BLaER1 (cell line): ENCODE measurements around the gene RYK.
A peak's percentile ranks its signal among the peaks of the same experiment; 100 is the strongest.

Experiments used
- H3K27ac ChIP-seq: shearing (Covaris generic); formaldehyde crosslinking; 2 replicates; pipeline ENCODE4 v1.8.1; 2022
- H3K27me3 ChIP-seq: shearing (Covaris generic); formaldehyde crosslinking; 2 replicates; pipeline ENCODE4 v1.8.1; 2022
- H3K36me3 ChIP-seq: shearing (Covaris generic); formaldehyde crosslinking; 2 replicates; pipeline ENCODE4 v1.8.1; 2022
- H3K4me1 ChIP-seq: shearing (Covaris generic); formaldehyde crosslinking; 2 replicates; pipeline ENCODE4 v1.8.1; 2022
- H3K4me2 ChIP-seq: shearing (Covaris generic); formaldehyde crosslinking; 2 replicates; pipeline ENCODE4 v1.8.1; 2022
- H3K4me3 ChIP-seq: shearing (Covaris generic); formaldehyde crosslinking; 2 replicates; pipeline ENCODE4 v1.8.1; 2022
- H3K9ac ChIP-seq: shearing (Covaris generic); formaldehyde crosslinking; 2 replicates; pipeline ENCODE4 v1.8.1; 2022
- H3K9me3 ChIP-seq: shearing (Covaris generic); formaldehyde crosslinking; 2 replicates; pipeline ENCODE4 v1.8.1; 2022
- H4K20me1 ChIP-seq: shearing (Covaris generic); formaldehyde crosslinking; 2 replicates; pipeline ENCODE4 v1.8.1; 2022
- Cebpa-rat ChIP-seq: shearing (Covaris generic); IDR thresholded peaks from 2 replicates; pipeline ENCODE4 v1.8.1; 2022

Gene RYK

DNA sequence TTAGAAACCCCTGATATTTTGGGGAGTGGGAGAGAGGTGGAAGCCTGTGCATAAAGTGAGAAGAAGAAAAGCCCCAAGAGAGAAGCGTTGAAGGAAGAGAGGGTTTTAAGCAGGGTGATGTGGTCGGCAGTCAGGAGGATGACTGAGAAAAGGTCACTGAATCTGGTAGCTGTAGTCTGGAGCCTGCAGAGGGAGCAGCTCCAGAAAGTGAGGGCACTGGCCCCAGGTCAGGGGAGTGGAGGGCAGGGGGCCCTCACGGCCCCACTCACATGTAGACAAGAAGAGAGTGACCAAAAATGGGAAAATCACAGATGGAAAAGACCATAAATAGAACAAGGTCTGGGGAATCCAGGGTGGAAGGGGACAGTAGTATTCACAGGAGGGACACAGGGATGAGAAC is 105.5 kb downstream of the RYK start:
- no peak overlapping the region for H3K4me2 ChIP-seq
- H3K36me3 ChIP-seq, result no peaks in the 10 kb centered on the region
- H3K27ac ChIP-seq, result no peak overlapping the region
- no peaks in the 10 kb centered on the region for H4K20me1 ChIP-seq
- peaks cover 23% of the 10 kb centered on the region for H3K4me1 ChIP-seq
- no peak for TF ChIP-seq Cebpa-rat
- H3K9ac ChIP-seq, result no peak overlapping the region
- H3K9me3 ChIP-seq, result peaks cover 17% of the 10 kb centered on the region
- no peaks in the 10 kb centered on the region for H3K27me3 ChIP-seq
- no peak overlapping the region for H3K4me3 ChIP-seq

DNA sequence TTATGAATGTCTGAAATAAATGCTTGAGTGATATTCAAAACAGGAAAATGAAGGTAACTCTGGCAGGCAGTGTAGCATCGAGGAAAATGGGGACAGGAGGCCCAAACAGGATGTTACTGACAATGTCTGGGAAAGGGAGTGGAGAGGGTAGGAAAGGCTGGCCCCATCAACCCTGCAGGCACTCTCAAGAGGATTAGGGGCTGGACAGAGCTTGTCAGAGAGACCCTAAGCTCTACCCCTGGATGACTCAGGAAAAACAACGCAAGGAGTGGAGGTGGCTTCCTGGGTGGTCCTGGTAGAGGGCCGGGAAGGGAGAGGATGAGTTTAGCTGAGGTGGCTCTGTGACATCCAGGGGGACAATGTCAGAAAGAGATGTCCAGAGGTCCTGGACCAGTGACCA is 106.0 kb downstream of the RYK start:
- TF ChIP-seq Cebpa-rat, result no peak
- H3K4me2 ChIP-seq, result 0 out of 2 replicates have a peak overlapping the region, but pooled peaks have one; percentile 10
- no peak overlapping the region for H3K4me3 ChIP-seq

DNA sequence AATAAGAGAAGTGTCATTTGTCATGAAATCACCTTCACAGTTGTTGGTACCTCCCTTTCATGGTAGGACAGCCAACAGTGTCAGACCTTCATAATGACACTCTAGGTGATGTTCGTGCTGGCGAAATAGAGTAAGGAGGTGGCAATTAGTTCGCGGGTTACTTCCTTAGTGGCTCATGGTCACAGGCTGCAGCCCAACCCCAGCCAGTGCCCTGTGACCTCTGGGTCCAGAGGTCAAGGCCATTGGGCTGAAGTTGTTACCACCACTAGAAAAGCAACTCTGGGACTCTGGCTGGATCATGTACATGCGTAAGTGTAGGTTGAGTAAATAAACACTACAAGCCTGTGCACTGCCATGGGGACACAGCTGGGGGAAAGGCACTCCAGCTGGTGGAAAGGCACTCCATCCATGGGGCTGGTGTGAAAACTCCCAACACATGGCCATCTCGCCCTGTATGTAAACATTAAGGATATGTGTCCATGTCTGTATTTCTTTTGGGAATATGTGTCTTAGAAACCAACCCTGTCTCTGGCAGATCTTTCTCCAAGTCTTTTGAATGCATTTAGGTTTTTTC is 106.7 kb downstream of the RYK start:
- H3K4me3 ChIP-seq, result no peak overlapping the region
- H3K36me3 ChIP-seq, result no peaks in the 10 kb centered on the region
- peak overlapping the region; percentile 36 for H3K4me2 ChIP-seq
- no peaks in the 10 kb centered on the region for H4K20me1 ChIP-seq
- peaks cover 27% of the 10 kb centered on the region for H3K9me3 ChIP-seq
- no peak for TF ChIP-seq Cebpa-rat
- no peaks in the 10 kb centered on the region for H3K27me3 ChIP-seq
- H3K4me1 ChIP-seq, result peaks cover 23% of the 10 kb centered on the region
- H3K27ac ChIP-seq, result no peak overlapping the region
- H3K9ac ChIP-seq, result no peak overlapping the region

More for the DNA sequence above, 106.0 kb downstream of the RYK start:
- no peaks in the 10 kb centered on the region for H4K20me1 ChIP-seq
- H3K9me3 ChIP-seq, result peaks cover 22% of the 10 kb centered on the region
- H3K4me1 ChIP-seq, result peaks cover 23% of the 10 kb centered on the region
- H3K36me3 ChIP-seq, result no peaks in the 10 kb centered on the region
- H3K27me3 ChIP-seq, result no peaks in the 10 kb centered on the region
- H3K27ac ChIP-seq, result no peak overlapping the region
- no peak overlapping the region for H3K9ac ChIP-seq

DNA sequence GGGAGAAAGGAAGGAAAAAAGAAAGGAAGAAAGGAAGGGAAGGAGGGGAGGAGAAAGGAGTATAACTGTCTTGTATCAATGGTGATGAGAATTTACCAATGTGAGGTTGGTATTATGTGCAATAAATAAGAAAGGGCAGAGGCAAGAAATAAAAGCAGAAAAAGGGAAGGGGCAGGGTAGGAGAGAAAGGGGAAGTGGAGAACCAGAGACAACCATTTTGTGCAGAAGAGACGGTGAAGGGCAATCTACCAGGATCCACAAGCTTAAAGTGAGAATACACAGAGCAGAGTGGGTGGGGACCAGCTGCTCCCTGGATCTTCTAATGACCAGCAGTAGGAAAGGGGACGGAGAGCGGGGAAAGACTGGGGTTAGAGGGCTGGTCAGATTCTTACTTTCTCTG is 114.1 kb downstream of the RYK start:
- Histone ChIP-seq H3K27me3 (no peaks in the 10 kb centered on the region), H3K4me3 (no peak overlapping the region), H3K27ac (no peak overlapping the region), H3K9ac (no peak overlapping the region), H3K9me3 (peaks cover 30% of the 10 kb centered on the region), H3K36me3 (no peaks in the 10 kb centered on the region), H3K4me2 (no peak overlapping the region), H3K4me1 (no peaks in the 10 kb centered on the region), H4K20me1 (no peaks in the 10 kb centered on the region)
- no peak for TF ChIP-seq Cebpa-rat

DNA sequence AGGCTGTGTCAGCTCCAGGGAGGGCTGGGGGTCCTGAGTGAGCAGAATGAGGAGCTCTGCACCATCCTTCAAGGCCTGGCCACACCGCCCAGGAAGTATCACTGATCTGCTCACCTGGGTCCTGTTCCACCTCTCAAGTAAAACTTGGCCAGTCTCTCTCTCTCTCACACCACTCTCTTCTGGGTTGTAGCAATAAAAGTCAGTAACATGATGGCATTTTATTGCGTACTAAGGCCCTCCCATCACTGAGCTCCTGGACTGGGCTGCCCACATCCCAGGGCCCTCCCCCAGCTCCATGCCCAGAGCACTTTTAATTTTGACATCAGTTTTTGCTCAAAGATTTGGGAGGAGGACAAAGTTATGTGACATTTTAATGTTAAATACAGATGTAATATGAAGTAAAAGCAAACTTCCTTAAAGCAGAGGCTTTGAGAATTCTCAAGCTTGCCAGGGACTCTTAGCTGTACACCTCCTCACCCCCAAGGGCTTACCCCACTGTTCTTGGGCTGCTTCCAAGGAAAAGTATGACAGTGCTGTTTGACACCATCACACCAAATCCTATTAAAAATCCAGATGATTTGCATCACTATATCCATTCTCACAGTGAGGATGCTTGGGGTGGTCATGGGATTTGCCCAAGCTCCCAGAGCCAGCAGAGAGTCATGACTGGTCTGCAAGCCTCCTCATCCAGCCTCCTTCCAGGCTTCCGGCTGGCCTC is 115.8 kb downstream of the RYK start:
- no peaks in the 10 kb centered on the region for H4K20me1 ChIP-seq

DNA sequence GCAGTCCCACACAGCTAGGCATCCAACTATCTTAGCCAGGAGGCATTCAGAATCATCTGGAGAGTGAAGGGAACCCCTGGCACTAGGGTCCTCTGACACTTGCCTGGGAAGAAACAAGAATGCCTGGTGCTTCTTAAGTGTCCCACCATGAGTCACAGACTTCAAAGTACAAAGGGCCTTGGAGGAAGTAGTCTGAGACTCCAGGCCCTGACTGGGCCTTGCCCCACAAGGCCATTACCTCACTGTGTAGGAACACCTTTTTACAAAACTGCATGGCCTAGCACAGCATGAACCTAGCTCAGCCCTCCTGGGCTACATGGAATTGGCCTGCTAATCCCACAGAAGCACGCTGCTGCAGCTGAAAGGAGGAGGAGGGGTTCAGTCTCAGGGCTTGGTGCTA is 116.4 kb downstream of the RYK start:
- Histone ChIP-seq H3K9me3 (peaks cover 24% of the 10 kb centered on the region), H3K4me3 (no peak overlapping the region), H3K27ac (no peak overlapping the region), H3K9ac (no peak overlapping the region), H3K27me3 (no peaks in the 10 kb centered on the region), H3K36me3 (no peaks in the 10 kb centered on the region), H3K4me1 (no peaks in the 10 kb centered on the region), H3K4me2 (no peak overlapping the region), H4K20me1 (no peaks in the 10 kb centered on the region)
- no peak for TF ChIP-seq Cebpa-rat

More for the DNA sequence above, 115.8 kb downstream of the RYK start:
- no peak overlapping the region for H3K27ac ChIP-seq
- H3K9me3 ChIP-seq, result peaks cover 27% of the 10 kb centered on the region
- H3K4me2 ChIP-seq, result no peak overlapping the region
- no peaks in the 10 kb centered on the region for H3K4me1 ChIP-seq
- H3K36me3 ChIP-seq, result no peaks in the 10 kb centered on the region
- no peak overlapping the region for H3K4me3 ChIP-seq
- TF ChIP-seq Cebpa-rat, result no peak
- H3K27me3 ChIP-seq, result no peaks in the 10 kb centered on the region
- H3K9ac ChIP-seq, result no peak overlapping the region

DNA sequence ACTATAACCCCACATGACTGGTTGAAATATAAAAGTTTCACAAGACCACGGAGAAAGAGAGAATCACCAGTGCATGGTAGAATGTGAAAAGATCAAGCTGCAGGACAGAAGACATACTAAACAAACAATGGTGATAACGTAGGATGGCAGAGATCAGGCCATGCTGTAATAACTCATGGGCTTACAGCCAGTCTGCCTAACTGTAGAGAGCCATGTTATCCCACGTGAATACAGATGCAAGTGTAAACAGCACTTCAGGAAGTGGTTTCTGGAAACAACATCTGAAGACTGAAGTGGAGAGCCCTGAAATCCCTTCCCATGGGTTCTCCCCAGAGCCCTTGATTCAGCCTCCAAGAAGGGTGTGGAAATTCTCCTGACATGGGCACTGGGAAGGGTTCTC is 117.7 kb downstream of the RYK start:
- no peak overlapping the region for H3K4me3 ChIP-seq
- no peaks in the 10 kb centered on the region for H3K4me1 ChIP-seq
- H3K36me3 ChIP-seq, result no peaks in the 10 kb centered on the region
- no peak overlapping the region for H3K4me2 ChIP-seq
- TF ChIP-seq Cebpa-rat, result no peak
- H3K27ac ChIP-seq, result no peak overlapping the region
- H3K9ac ChIP-seq, result no peak overlapping the region
- no peaks in the 10 kb centered on the region for H4K20me1 ChIP-seq
- no peaks in the 10 kb centered on the region for H3K27me3 ChIP-seq
- peaks cover 21% of the 10 kb centered on the region for H3K9me3 ChIP-seq

DNA sequence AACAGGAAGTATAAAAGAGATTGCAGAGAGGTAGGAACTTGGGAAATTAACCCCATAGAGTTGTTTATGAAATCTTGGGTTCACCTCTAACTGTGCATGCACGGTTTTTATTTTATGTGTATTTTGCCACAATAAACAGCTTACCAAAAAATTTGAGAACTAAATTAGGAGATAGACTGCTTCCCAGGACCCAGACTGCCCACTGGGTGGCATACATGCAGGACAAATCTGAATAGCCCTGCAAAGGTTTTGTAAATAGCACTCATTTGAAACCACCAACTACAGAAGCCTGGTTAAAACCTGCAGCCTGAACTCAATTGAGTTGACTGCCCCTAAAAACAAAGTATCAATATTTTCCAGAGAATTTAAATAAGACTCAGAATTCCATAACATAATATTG is 124.5 kb downstream of the RYK start:
- H4K20me1 ChIP-seq, result no peaks in the 10 kb centered on the region
- no peaks in the 10 kb centered on the region for H3K36me3 ChIP-seq
- TF ChIP-seq Cebpa-rat, result no peak
- H3K9ac ChIP-seq, result no peak overlapping the region
- H3K4me2 ChIP-seq, result no peak overlapping the region
- no peaks in the 10 kb centered on the region for H3K4me1 ChIP-seq
- H3K27me3 ChIP-seq, result no peaks in the 10 kb centered on the region
- peaks cover 39% of the 10 kb centered on the region for H3K9me3 ChIP-seq
- no peak overlapping the region for H3K4me3 ChIP-seq
- no peak overlapping the region for H3K27ac ChIP-seq

DNA sequence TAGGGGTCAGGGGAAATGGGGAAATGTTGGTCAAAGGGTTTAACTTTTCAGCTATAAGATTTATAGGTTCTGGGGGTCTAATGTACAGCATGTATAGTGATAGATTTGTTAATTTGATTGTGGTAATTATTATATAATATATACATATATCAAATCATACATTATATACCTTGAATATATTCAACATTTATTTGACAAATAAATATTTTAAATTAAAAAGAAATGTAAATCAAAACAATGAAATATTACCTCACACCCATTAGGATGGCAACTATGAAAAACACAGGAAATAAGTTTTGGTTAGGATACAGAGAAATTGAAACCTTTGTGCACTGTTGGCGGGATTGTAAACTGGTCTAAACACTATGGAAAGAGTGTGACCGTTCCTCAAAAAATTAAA is 135.9 kb downstream of the RYK start:
- Histone ChIP-seq H3K36me3 (no peaks in the 10 kb centered on the region), H3K4me2 (no peak overlapping the region)

DNA sequence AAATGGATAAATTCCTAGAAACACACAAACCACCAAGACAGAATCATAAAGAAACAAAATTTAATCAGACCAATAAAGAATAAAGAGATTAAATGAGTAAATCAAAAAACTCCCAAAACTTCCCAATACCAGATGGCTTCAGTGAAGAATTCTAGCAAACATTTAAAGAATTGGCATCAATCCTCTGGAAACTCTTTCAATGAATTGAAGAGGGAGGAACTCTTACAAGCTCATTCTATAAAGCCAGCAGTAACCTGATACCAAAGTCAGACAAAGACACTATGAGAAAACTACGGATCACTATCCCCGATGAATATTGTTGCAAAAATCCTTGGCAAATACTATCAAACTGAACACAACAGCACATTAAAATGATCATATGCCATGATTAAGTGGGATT is 139.0 kb downstream of the RYK start:
- no peak for TF ChIP-seq Cebpa-rat
- no peaks in the 10 kb centered on the region for H3K4me1 ChIP-seq
- H3K36me3 ChIP-seq, result no peaks in the 10 kb centered on the region
- H3K27ac ChIP-seq, result no peak overlapping the region
- no peaks in the 10 kb centered on the region for H4K20me1 ChIP-seq
- H3K4me2 ChIP-seq, result no peak overlapping the region
- peaks cover 6% of the 10 kb centered on the region for H3K9me3 ChIP-seq
- no peak overlapping the region for H3K9ac ChIP-seq
- no peaks in the 10 kb centered on the region for H3K27me3 ChIP-seq
- H3K4me3 ChIP-seq, result no peak overlapping the region

More for the DNA sequence above, 135.9 kb downstream of the RYK start:
- H3K27ac ChIP-seq, result no peak overlapping the region
- H3K4me1 ChIP-seq, result no peaks in the 10 kb centered on the region
- H3K4me3 ChIP-seq, result no peak overlapping the region
- H3K9me3 ChIP-seq, result peaks cover 11% of the 10 kb centered on the region
- no peak overlapping the region for H3K9ac ChIP-seq
- no peaks in the 10 kb centered on the region for H4K20me1 ChIP-seq
- H3K27me3 ChIP-seq, result no peaks in the 10 kb centered on the region
- TF ChIP-seq Cebpa-rat, result no peak
